ENCODE measurements around the gene TOE1.

TOE1 gene

GRCh38 chr1:45334308-45335245, 5.4 kb upstream of the TOE1 start:
- no peak for FAIRE-seq
- no peak for DNase-seq (ENCODE audit: insufficient read length, low spot score)

GRCh38 chr1:45335855-45336324, 4.1 kb upstream of the TOE1 start:
- no peak for TF ChIP-seq POLR2A (IDR thresholded peaks at IDR 0.05; ENCODE audit: low read depth, low read length)
- no peak for DNase-seq (ENCODE audit: insufficient read length, low spot score)
- FAIRE-seq: no peak

More at GRCh38 chr1:45334308-45335245, 5.4 kb upstream of the TOE1 start:
- TF ChIP-seq POLR2A (IDR thresholded peaks at IDR 0.05; ENCODE audit: low read depth, low read length): no peak

- no peak for DNase-seq (ENCODE audit: insufficient read length, low spot score)
- TF ChIP-seq POLR2A (IDR thresholded peaks at IDR 0.05; ENCODE audit: low read depth, low read length): no peak
- FAIRE-seq: no peak
Observed at GRCh38 chr1:45337630-45338325, 2.2 kb upstream of the TOE1 start.

GRCh38 chr1:45340816-45341466, 971 bp downstream of the TOE1 start:
- no peak for FAIRE-seq
- no peak for TF ChIP-seq POLR2A (IDR thresholded peaks at IDR 0.05; ENCODE audit: low read depth, low read length)

GRCh38 chr1:45344499-45344898, 4.5 kb downstream of the TOE1 start:
- no peak for TF ChIP-seq POLR2A (IDR thresholded peaks at IDR 0.05; ENCODE audit: low read depth, low read length)
- DNase-seq (ENCODE audit: insufficient read length, low spot score) (no peak), FAIRE-seq (no peak)

More at GRCh38 chr1:45340816-45341466, 971 bp downstream of the TOE1 start:
- no peak for DNase-seq (ENCODE audit: insufficient read length, low spot score)

GRCh38 chr1:45345014-45345413, 5.0 kb downstream of the TOE1 start:
- TF ChIP-seq POLR2A (IDR thresholded peaks at IDR 0.05; ENCODE audit: low read depth, low read length): no peak
- FAIRE-seq (no peak), DNase-seq (ENCODE audit: insufficient read length, low spot score) (no peak)

- TF ChIP-seq POLR2A (IDR thresholded peaks at IDR 0.05; ENCODE audit: low read depth, low read length): 0 out of 2 replicates have a peak, but pooled peaks have one; percentile 2
- no peak for DNase-seq (ENCODE audit: insufficient read length, low spot score)
- no peak for FAIRE-seq
Observed at GRCh38 chr1:45346473-45346872, 6.5 kb downstream of the TOE1 start.

GRCh38 chr1:45348020-45348419, 8.1 kb downstream of the TOE1 start:
- FAIRE-seq: no peak

GRCh38 chr1:45348609-45348965, 8.6 kb downstream of the TOE1 start:
- TF ChIP-seq POLR2A (IDR thresholded peaks at IDR 0.05; ENCODE audit: low read depth, low read length): no peak
- FAIRE-seq: no peak
- DNase-seq (ENCODE audit: insufficient read length, low spot score): no peak

More at GRCh38 chr1:45348020-45348419, 8.1 kb downstream of the TOE1 start:
- no peak for DNase-seq (ENCODE audit: insufficient read length, low spot score)
- no peak for TF ChIP-seq POLR2A (IDR thresholded peaks at IDR 0.05; ENCODE audit: low read depth, low read length)

- FAIRE-seq: no peak
- no peak for TF ChIP-seq POLR2A (IDR thresholded peaks at IDR 0.05; ENCODE audit: low read depth, low read length)
- no peak for DNase-seq (ENCODE audit: insufficient read length, low spot score)
Observed at GRCh38 chr1:45348966-45349677, 9.2 kb downstream of the TOE1 start.

GRCh38 chr1:45351508-45351907, 11.5 kb downstream of the TOE1 start:
- TF ChIP-seq POLR2A (IDR thresholded peaks at IDR 0.05; ENCODE audit: low read depth, low read length): no peak
- FAIRE-seq (no peak), DNase-seq (ENCODE audit: insufficient read length, low spot score) (no peak)

- DNase-seq (ENCODE audit: insufficient read length, low spot score) (no peak), FAIRE-seq (no peak)
- no peak for TF ChIP-seq POLR2A (IDR thresholded peaks at IDR 0.05; ENCODE audit: low read depth, low read length)
Observed at GRCh38 chr1:45353685-45354084, 13.7 kb downstream of the TOE1 start.

- FAIRE-seq (no peak), DNase-seq (ENCODE audit: insufficient read length, low spot score) (no peak)
- TF ChIP-seq POLR2A (IDR thresholded peaks at IDR 0.05; ENCODE audit: low read depth, low read length): no peak
Observed at GRCh38 chr1:45354838-45355237, 14.9 kb downstream of the TOE1 start.

Measured in H54 (cell line).